ENCODE data around the gene PRRC2C.

PRRC2C gene

GRCh38 chr1:171500803-171501202 lies 15.5 kb downstream of the PRRC2C start:
- DNase-seq (ENCODE audit: low read depth) = no peak
- TF ChIP-seq CTCF (conservative IDR thresholded peaks at IDR 0.05; ENCODE audit: low read length) = no peak
- no peak overlapping the region for H3K4me3 ChIP-seq (ENCODE audit: low read length)

- no peak for DNase-seq (ENCODE audit: low read depth)
- H3K4me3 ChIP-seq (ENCODE audit: low read length) = no peak overlapping the region
- no peak for TF ChIP-seq CTCF (conservative IDR thresholded peaks at IDR 0.05; ENCODE audit: low read length)
Measured at GRCh38 chr1:171501305-171502024, 16.1 kb downstream of the PRRC2C start.

- H3K4me3 ChIP-seq (ENCODE audit: low read length) = no peak overlapping the region
- no peak for TF ChIP-seq CTCF (conservative IDR thresholded peaks at IDR 0.05; ENCODE audit: low read length)
- DNase-seq (ENCODE audit: low read depth) = no peak
Measured at GRCh38 chr1:171506525-171507304, 21.4 kb downstream of the PRRC2C start.

- H3K4me3 ChIP-seq (ENCODE audit: low read length) = no peak overlapping the region
- TF ChIP-seq CTCF (conservative IDR thresholded peaks at IDR 0.05; ENCODE audit: low read length) = no peak
- DNase-seq (ENCODE audit: low read depth) = no peak
Measured at GRCh38 chr1:171507435-171507834, 22.1 kb downstream of the PRRC2C start.

- TF ChIP-seq CTCF (conservative IDR thresholded peaks at IDR 0.05; ENCODE audit: low read length) = no peak
- no peak overlapping the region for H3K4me3 ChIP-seq (ENCODE audit: low read length)
- DNase-seq (ENCODE audit: low read depth) = no peak
Measured at GRCh38 chr1:171509191-171509590, 23.9 kb downstream of the PRRC2C start.

- no peak overlapping the region for H3K4me3 ChIP-seq (ENCODE audit: low read length)
- no peak for DNase-seq (ENCODE audit: low read depth)
- TF ChIP-seq CTCF (conservative IDR thresholded peaks at IDR 0.05; ENCODE audit: low read length) = no peak
Measured at GRCh38 chr1:171513743-171514142, 28.4 kb downstream of the PRRC2C start.

- no peak for TF ChIP-seq CTCF (conservative IDR thresholded peaks at IDR 0.05; ENCODE audit: low read length)
- H3K4me3 ChIP-seq (ENCODE audit: low read length) = no peak overlapping the region
- no peak for DNase-seq (ENCODE audit: low read depth)
Measured at GRCh38 chr1:171515299-171515698, 30.0 kb downstream of the PRRC2C start.
